ENCODE data around the gene SLC37A1.

GRCh38 chr21:42556960-42557359, 43.3 kb downstream of the SLC37A1 start:
- TF ChIP-seq CTCF (conservative IDR thresholded peaks at IDR 0.05; ENCODE audit: low read depth, low read length) (no peak), EZH2 (IDR thresholded peaks at IDR 0.05; ENCODE audit: borderline replicate concordance, low read depth, low read length, poor library complexity, severe bottlenecking) (no peak)

Data from A673 (cell line).